HCT116 (cell line): ENCODE measurements around the gene TRIP13. TPM values are rescaled to one million over a fixed set of nuclear protein-coding genes. Genes with fewer than 3 reads are reported as not detected.
"Not testable (repeated sequence)": the region's sequence is repeated elsewhere in the genome, so short reads cannot be mapped to it uniquely, and the experiment has no call there.

Experiments
- ATAC-seq: fragments of 200-7000 bp; cut with Tn5 transposase; 2 replicates; pipeline ENCODE4 v1.9.1; 2020; ENCODE audit warnings: mild to moderate bottlenecking, moderate library complexity
- BruUV-seq: library from RNA; stranded (reverse); fragments of 400-500 nt; replicated peaks from 2 replicates; lab custom pipeline; 2021; lab: Mats Ljungman, UMichigan
- CTCF ChIA-PET: fragments of 300-600 bp; sonication (Branson Sonifier 250); formaldehyde crosslinking; loops from one replicate; lab custom pipeline; 2021; ENCODE audit warnings: antibody characterized with exemption; lab: Charles Lee
- POLR2A ChIA-PET: fragments of 300-600, 350-600 bp; sonication (Branson Sonifier 250); formaldehyde crosslinking; loops from one replicate; lab custom pipeline; 2021; ENCODE audit warnings: antibody characterized with exemption; lab: Charles Lee
- RAD21 ChIA-PET, 2 experiments: fragments of 300-600 bp; sonication (Branson Sonifier 250); formaldehyde crosslinking; loops; one replicate each; lab custom pipeline; 2023; ENCODE audit warnings: low total read pairs in 2 of 2; ENCODE audit not compliant: uncharacterized antibody in 2 of 2, unreplicated experiment in 2 of 2, low non-redundant PET in 1 of 2; lab: Charles Lee
- DNase-seq: peaks from one replicate; pipeline ENCODE4 v3.0.0-alpha.2; 2010; ENCODE audit warnings: low read depth, low spot score
- H2AFZ ChIP-seq: fragments of 200-600 bp; shearing (Covaris generic), sonication (generic); 2 replicates; pipeline ENCODE4 v1.6.1; 2017; ENCODE audit warnings: low read depth, mixed run types, mixed read lengths, antibody characterized with exemption, low read length; ENCODE audit not compliant: poor library complexity, severe bottlenecking
- H3K27ac ChIP-seq: 2 replicates; pipeline ENCODE4 v1.5.1; 2012; ENCODE audit warnings: low read depth, low read length
- H3K27me3 ChIP-seq: fragments of 200-600 bp; sonication (generic); 2 replicates; pipeline ENCODE4 v1.6.1; 2016; ENCODE audit warnings: mixed run types, low read length, mixed read lengths; ENCODE audit not compliant: insufficient read depth
- H3K36me3 ChIP-seq, 2 experiments: fragments of 200-500 bp in 1 of 2; fragments of 200-600 bp in 1 of 2; sonication (Bioruptor generic) in 1 of 2; sonication (generic) in 1 of 2; 2 replicates each; pipeline versions ENCODE4 v1.5.1 to v1.6.1; 2014 to 2016; ENCODE audit warnings: low read length in 2 of 2, inconsistent platforms in 1 of 2, mixed read lengths in 1 of 2, mixed run types in 1 of 2; ENCODE audit not compliant: insufficient read depth in 2 of 2, control insufficient read depth in 1 of 2
- H3K4me1 ChIP-seq, 2 experiments: fragments of 200-600 bp in 1 of 2; sonication (generic) in 1 of 2; 2 replicates each; pipeline versions ENCODE4 v1.5.1 to v1.6.1; 2012 to 2017; ENCODE audit warnings: low read length in 2 of 2, inconsistent platforms in 1 of 2, mild to moderate bottlenecking in 1 of 2, mixed read lengths in 1 of 2, mixed run types in 1 of 2, moderate library complexity in 1 of 2; ENCODE audit not compliant: insufficient read depth in 2 of 2, control insufficient read depth in 1 of 2
- H3K4me2 ChIP-seq: fragments of 200-600 bp; sonication (generic); 2 replicates; pipeline ENCODE4 v1.6.1; 2017; ENCODE audit warnings: mixed run types, low read length, mixed read lengths
- H3K4me3 ChIP-seq, 2 experiments: fragments of 200-600 bp in 1 of 2; sonication (generic) in 1 of 2; replicated peaks in 1 of 2; 2 replicates each; pipeline ENCODE4 v1.5.1; 2011 to 2016; ENCODE audit warnings: low read length in 2 of 2, control low read depth in 1 of 2, low read depth in 1 of 2, mild to moderate bottlenecking in 1 of 2, mixed read lengths in 1 of 2, mixed run types in 1 of 2
- H3K79me2 ChIP-seq: fragments of 200-600 bp; sonication (generic); 2 replicates; pipeline ENCODE4 v1.6.1; 2017; ENCODE audit warnings: mild to moderate bottlenecking, mixed run types, low read length, moderate library complexity, mixed read lengths; ENCODE audit not compliant: insufficient read depth
- H3K9ac ChIP-seq: fragments of 200-600 bp; sonication (generic); 2 replicates; pipeline ENCODE4 v1.6.1; 2016; ENCODE audit warnings: low read length, mixed read lengths
- H3K9me2 ChIP-seq: fragments of 200-600 bp; sonication (generic), shearing (Covaris generic); 2 replicates; pipeline ENCODE4 v1.6.1; 2017; ENCODE audit warnings: mixed run types, mild to moderate bottlenecking, moderate library complexity; ENCODE audit not compliant: insufficient read depth
- H3K9me3 ChIP-seq, 2 experiments: fragments of 200-500 bp in 1 of 2; fragments of 200-600 bp in 1 of 2; sonication (Bioruptor generic) in 1 of 2; sonication (generic) in 1 of 2; 2 replicates each; pipeline ENCODE4 v1.6.1; 2014 to 2017; ENCODE audit warnings: low read length in 2 of 2, mixed read lengths in 2 of 2, inconsistent platforms in 1 of 2, low read depth in 1 of 2, mild to moderate bottlenecking in 1 of 2, mixed run types in 1 of 2, moderate library complexity in 1 of 2; ENCODE audit not compliant: control insufficient read depth in 1 of 2, insufficient read depth in 1 of 2
- H4K20me1 ChIP-seq: fragments of 200-600 bp; sonication (generic), shearing (Covaris generic); 2 replicates; pipeline ENCODE4 v1.6.1; 2017; ENCODE audit warnings: mixed run types, mild to moderate bottlenecking, moderate library complexity; ENCODE audit not compliant: insufficient read depth
- CBX3 ChIP-seq: IDR thresholded peaks from 2 replicates; pipeline ENCODE4 v1.6.1; 2012; ENCODE audit warnings: low read depth
- CEBPB ChIP-seq: IDR thresholded peaks from 2 replicates; pipeline ENCODE4 v1.6.1; 2012; ENCODE audit warnings: low read depth
- CTCF ChIP-seq, 3 experiments: fragments of 200-600 bp in 1 of 3; sonication (generic) in 1 of 3; IDR thresholded peaks in 2 of 3; conservative IDR thresholded peaks in 1 of 3; 2 replicates each; pipeline ENCODE4 v1.5.1; 2012 to 2017; ENCODE audit warnings: low read depth in 2 of 3, low read length in 2 of 3, antibody characterized with exemption in 1 of 3, borderline replicate concordance in 1 of 3, control low read depth in 1 of 3, mild to moderate bottlenecking in 1 of 3, mixed read lengths in 1 of 3, mixed run types in 1 of 3, moderate library complexity in 1 of 3; ENCODE audit not compliant: insufficient read depth in 1 of 3
- EGR1 ChIP-seq: IDR thresholded peaks from 2 replicates; pipeline ENCODE4 v1.6.1; 2012; ENCODE audit warnings: low read depth
- ELF1 ChIP-seq: IDR thresholded peaks from 2 replicates; pipeline ENCODE4 v1.6.1; 2012; ENCODE audit warnings: low read depth, borderline replicate concordance
- EZH2phosphoT487 ChIP-seq: fragments of 200-600 bp; IDR thresholded peaks from 2 replicates; pipeline ENCODE4 v1.6.1; 2018; ENCODE audit warnings: antibody characterized with exemption, borderline replicate concordance
- FOSL1 ChIP-seq: IDR thresholded peaks from 2 replicates; pipeline ENCODE4 v1.6.1; 2012; ENCODE audit warnings: low read depth
- MAX ChIP-seq: IDR thresholded peaks from 2 replicates; pipeline ENCODE4 v1.6.1; 2012
- POLR2A ChIP-seq: IDR thresholded peaks from 2 replicates; pipeline ENCODE4 v1.7.0; 2011; ENCODE audit warnings: borderline replicate concordance; ENCODE audit not compliant: insufficient read depth, insufficient read length; ENCODE audit errors: extremely low read depth
- RAD21 ChIP-seq: IDR thresholded peaks from 2 replicates; pipeline ENCODE4 v1.6.1; 2012; ENCODE audit warnings: low read depth, mild to moderate bottlenecking
- REST ChIP-seq: IDR thresholded peaks from 2 replicates; pipeline ENCODE4 v1.6.1; 2012; ENCODE audit warnings: low read depth
- SIN3A ChIP-seq: IDR thresholded peaks from 2 replicates; pipeline ENCODE4 v1.6.1; 2012; ENCODE audit warnings: low read depth
- SP1 ChIP-seq: IDR thresholded peaks from 2 replicates; pipeline ENCODE4 v1.6.1; 2012; ENCODE audit warnings: low read depth
- SRF ChIP-seq: IDR thresholded peaks from 2 replicates; pipeline ENCODE4 v1.6.1; 2012; ENCODE audit warnings: low read depth
- TCF7L2 ChIP-seq: IDR thresholded peaks from 2 replicates; pipeline ENCODE4 v1.7.0; 2011; ENCODE audit warnings: borderline replicate concordance, inconsistent platforms; ENCODE audit not compliant: insufficient read depth, insufficient read length; ENCODE audit errors: extremely low read depth
- YY1 ChIP-seq: IDR thresholded peaks from 2 replicates; pipeline ENCODE4 v1.6.1; 2011; ENCODE audit warnings: low read length, low read depth, moderate library complexity, mild to moderate bottlenecking; ENCODE audit not compliant: insufficient replicate concordance; ENCODE audit errors: extremely low read depth
- ZNF274 ChIP-seq: fragments of 200-500 bp; sonication (Bioruptor generic); IDR thresholded peaks from 2 replicates; pipeline ENCODE4 v1.6.1; 2014; ENCODE audit warnings: mild to moderate bottlenecking, low read depth, low read length, inconsistent platforms
- intact Hi-C: fragments of 100-400 bp; cut with micrococcal nuclease; formaldehyde crosslinking; loops from 2 replicates; pipeline ENCODE4 v1.10.0; 2022
- total RNA-seq: library from RNA; stranded (reverse); gene quantifications from one replicate; pipeline ENCODE4 v1.2.1, GENCODE V29; 2021; ENCODE audit not compliant: unreplicated experiment

Gene TRIP13
- total RNA-seq, 1 experiment from 2014 or later = 45.0 TPM

GRCh38 chr5:914612-915011, 21.9 kb downstream of the TRIP13 start:
- Histone ChIP-seq H3K4me2 (no peak overlapping the region), H3K27me3 (no peaks in the 10 kb centered on the region), H3K36me3 (peaks cover 7 to 47% of the 10 kb centered on the region in 2 experiments; a peak in 3 of 4 replicates), H3K9me2 (no peaks in the 10 kb centered on the region), H3K9me3 (no peaks in the 10 kb centered on the region), H3K79me2 (peaks cover 14% of the 10 kb centered on the region), H3K4me1 (peaks cover 15 to 31% of the 10 kb centered on the region in 2 experiments), H4K20me1 (peaks cover 5% of the 10 kb centered on the region; the same call in 1 of the 2 replicates), H2AFZ (no peak overlapping the region), H3K27ac (no peak overlapping the region), H3K9ac (no peak overlapping the region), H3K4me3 (no peak overlapping the region)
- BruUV-seq = no TSS peak
- POLR2A ChIA-PET = no interaction called here
- TF ChIP-seq CTCF (IDR thresholded peaks at IDR 0.05 in 2 of 3, conservative IDR thresholded peaks at IDR 0.05 in 1 of 3; ENCODE audit: borderline replicate concordance in 1 of 3, insufficient read depth in 1 of 3, low read depth in 2 of 3, low read length in 2 of 3) (no peak), SRF (no peak), YY1 (no peak), EZH2phosphoT487 (no peak), TCF7L2 (no peak), RAD21 (no peak), POLR2A (no peak), ZNF274 (no peak), CBX3 (no peak), MAX (no peak), FOSL1 (no peak), CEBPB (no peak), SP1 (no peak), EGR1 (no peak), ELF1 (no peak), SIN3A (no peak), REST (no peak)
- intact Hi-C loops = no loop called here
- DNase-seq (no peak), ATAC-seq (no peak)
- RAD21 ChIA-PET = no interaction called here
- CTCF ChIA-PET = no interaction called here

- ATAC-seq, BruUV-seq, RAD21 ChIA-PET, intact Hi-C loops, H4K20me1 ChIP-seq, DNase-seq, POLR2A ChIA-PET, H3K9me3 ChIP-seq, H3K27ac ChIP-seq, H3K4me2 ChIP-seq, H3K9me2 ChIP-seq, H3K4me3 ChIP-seq, H3K27me3 ChIP-seq, CTCF ChIA-PET, H2AFZ ChIP-seq, H3K9ac ChIP-seq: not testable (repeated sequence)
- H3K79me2 ChIP-seq = peaks cover 14% of the 10 kb centered on the region
- H3K36me3 ChIP-seq = peaks cover 7 to 47% of the 10 kb centered on the region in 2 experiments; a peak in 3 of 4 replicates
- H3K4me1 ChIP-seq = peaks cover 15 to 31% of the 10 kb centered on the region in 2 experiments
Observed at GRCh38 chr5:915346-915745, 22.7 kb downstream of the TRIP13 start.
